PC-9 (cell line): Measurements from ENCODE around the gene GOLM1.

ENCODE experiments used
- CTCF ChIP-seq: fragments of 200-600 bp; sonication (generic); conservative IDR thresholded peaks from 2 replicates; pipeline ENCODE4 v1.6.1; 2017; ENCODE audit warnings: mixed run types, antibody characterized with exemption, mild to moderate bottlenecking, moderate library complexity
- EZH2 ChIP-seq: fragments of 200-600 bp; sonication (generic); IDR thresholded peaks from 2 replicates; pipeline ENCODE4 v1.8.0; 2017; ENCODE audit warnings: antibody characterized with exemption, low read depth

GRCh38 chr9:86036555-86036954 is 62.8 kb downstream of the GOLM1 start:
- TF ChIP-seq EZH2 (no peak), CTCF (no peak)
